K562 (cell line): Measurements from ENCODE around the gene USP24. TPM values are rescaled to one million over a fixed set of nuclear protein-coding genes. Genes with fewer than 3 reads are reported as not detected.

Source experiments
- ATAC-seq: fragments of 200-7000 bp; cut with Tn5 transposase; 3 replicates; pipeline ENCODE4 v1.9.1; 2020; ENCODE audit warnings: moderate library complexity
- BruUV-seq: library from RNA; stranded (reverse); fragments of 400-500 nt; replicated peaks from 2 replicates; lab custom pipeline; 2021; lab: Mats Ljungman, UMichigan
- CTCF ChIA-PET: fragments of 300-600 bp; formaldehyde crosslinking; extraction: SDS; loops from one replicate; lab custom pipeline; 2021; ENCODE audit warnings: low intra/inter-chr PET ratio; lab: Yijun Ruan, JAX
- POLR2A ChIA-PET: fragments of 300-600, 350-650 bp; sonication (Branson Sonifier 250); formaldehyde crosslinking; extraction: SDS; loops from one replicate; lab custom pipeline; 2021; ENCODE audit warnings: antibody characterized with exemption, inconsistent platforms; lab: Yijun Ruan, JAX
- DNase-seq, 4 experiments: peaks; one replicate each; pipeline versions ENCODE4 v3.0.0 to v3.0.0-alpha.2; 2011 to 2018; ENCODE audit warnings: low spot score in 3 of 4, mixed read lengths in 3 of 4; ENCODE audit errors: extremely low read depth in 1 of 4
- FAIRE-seq: peaks from 2 replicates; lab custom pipeline; 2011; peaks lifted over from hg19 to GRCh38; lab: Jason Lieb, UNC
- H2AFZ ChIP-seq: 2 replicates; pipeline ENCODE4 v1.6.0; 2011; ENCODE audit warnings: low read depth, low read length, control low read depth, inconsistent platforms
- H3K27ac ChIP-seq: fragments of 200-600 bp; 3 replicates; pipeline ENCODE4 v1.8.0; 2011; ENCODE audit warnings: low read depth, mild to moderate bottlenecking, control low read depth, inconsistent platforms, low read length, moderate library complexity, mixed read lengths; ENCODE audit errors: extremely low read depth
- H3K27me3 ChIP-seq, 2 experiments: fragments of 300-600 bp in 1 of 2; 2 replicates in 1 of 2; 3 replicates in 1 of 2; pipeline versions ENCODE4 v1.6.0 to v1.8.0; 2011; ENCODE audit warnings: inconsistent platforms in 2 of 2, low read length in 2 of 2, mild to moderate bottlenecking in 1 of 2, mixed read lengths in 1 of 2, moderate library complexity in 1 of 2; ENCODE audit not compliant: control insufficient read depth in 2 of 2, insufficient read depth in 2 of 2
- H3K36me3 ChIP-seq: fragments of 300-600 bp; 3 replicates; pipeline ENCODE4 v1.8.0; 2011; ENCODE audit warnings: mild to moderate bottlenecking, low read length, inconsistent platforms; ENCODE audit not compliant: control insufficient read depth, insufficient read depth
- H3K4me1 ChIP-seq, 2 experiments: fragments of 200-600 bp in 1 of 2; replicated peaks in 1 of 2; 2 replicates in 1 of 2; 3 replicates in 1 of 2; pipeline versions ENCODE4 v1.5.1 to v1.8.0; 2011; ENCODE audit warnings: inconsistent platforms in 2 of 2, low read length in 2 of 2, mild to moderate bottlenecking in 1 of 2, mixed read lengths in 1 of 2, moderate library complexity in 1 of 2; ENCODE audit not compliant: control insufficient read depth in 2 of 2, insufficient read depth in 2 of 2
- H3K4me2 ChIP-seq: 2 replicates; pipeline ENCODE4 v1.6.1; 2011; ENCODE audit warnings: low read length, control low read depth, inconsistent platforms, mixed read lengths; ENCODE audit not compliant: insufficient read depth
- H3K4me3 ChIP-seq: fragments of 200-600 bp; sonication (generic), shearing (Covaris generic); 2 replicates; pipeline ENCODE4 v1.5.1; 2016; ENCODE audit warnings: control low read depth, inconsistent platforms
- H3K79me2 ChIP-seq: fragments of 200-600 bp; 3 replicates; pipeline ENCODE4 v1.8.0; 2011; ENCODE audit warnings: low read length, inconsistent platforms; ENCODE audit not compliant: control insufficient read depth, insufficient read depth
- H3K9ac ChIP-seq, 2 experiments: 2 replicates each; pipeline versions ENCODE4 v1.6.0 to v1.6.1; 2011; ENCODE audit warnings: low read depth in 2 of 2, low read length in 2 of 2, control low read depth in 1 of 2, inconsistent platforms in 1 of 2, mild to moderate bottlenecking in 1 of 2, mixed read lengths in 1 of 2; ENCODE audit not compliant: insufficient read depth in 1 of 2
- H3K9me1 ChIP-seq: one replicate; pipeline ENCODE4 v1.6.0; 2011; ENCODE audit warnings: inconsistent platforms, mild to moderate bottlenecking, low read length, moderate library complexity; ENCODE audit not compliant: control insufficient read depth, insufficient read depth
- H3K9me3 ChIP-seq: replicated peaks from 2 replicates; pipeline ENCODE4 v1.5.1; 2011; ENCODE audit warnings: low read depth, low read length, inconsistent platforms; ENCODE audit not compliant: control insufficient read depth, insufficient read depth
- H4K20me1 ChIP-seq: replicated peaks from 2 replicates; pipeline ENCODE4 v1.6.1; 2011; ENCODE audit warnings: low read length, inconsistent platforms, mixed read lengths; ENCODE audit not compliant: control insufficient read depth, insufficient read depth
- CBX8 ChIP-seq: fragments of 200-600 bp; sonication (generic); IDR thresholded peaks from 2 replicates; pipeline ENCODE4 v1.6.1; 2012; ENCODE audit warnings: borderline replicate concordance, mixed run types, low read depth, mild to moderate bottlenecking, moderate library complexity, mixed read lengths, low read length, control low read depth, inconsistent platforms; ENCODE audit not compliant: poor library complexity, severe bottlenecking; ENCODE audit errors: extremely low read depth
- CEBPB ChIP-seq: fragments of 450-650 bp; IDR thresholded peaks from 2 replicates; pipeline ENCODE4 v1.6.1; 2016; ENCODE audit warnings: missing genetic modification characterization, missing compliant biosample characterization
- CEBPG ChIP-seq, 3 experiments: fragments of 200-800 bp in 1 of 3; sonication (Bioruptor generic) in 1 of 3; sonication (generic) in 1 of 3; formaldehyde crosslinking in 1 of 3; IDR thresholded peaks in 2 of 3; conservative IDR thresholded peaks in 1 of 3; 2 replicates each; pipeline versions ENCODE4 v1.6.1 to v1.8.0; 2016 to 2022; ENCODE audit warnings: missing compliant biosample characterization in 2 of 3, missing genetic modification characterization in 2 of 3, mild to moderate bottlenecking in 1 of 3, missing genetic modification reagents in 1 of 3
- CTCF ChIP-seq, 3 experiments: IDR thresholded peaks in 2 of 3; conservative IDR thresholded peaks in 1 of 3; 2 replicates each; pipeline ENCODE4 v1.5.1; 2011 to 2012; ENCODE audit warnings: low read length in 3 of 3, mild to moderate bottlenecking in 3 of 3, control low read depth in 2 of 3, improper control_type of control experiment in 1 of 3, inconsistent platforms in 1 of 3, low read depth in 1 of 3, mixed read lengths in 1 of 3, moderate library complexity in 1 of 3; ENCODE audit not compliant: insufficient read depth in 2 of 3
- ELF4 ChIP-seq: fragments of 450-650 bp; formaldehyde crosslinking; IDR thresholded peaks from 2 replicates; pipeline ENCODE4 v1.4.0; 2022; ENCODE audit warnings: missing genetic modification characterization
- HMG20A ChIP-seq: fragments of 450-650 bp; formaldehyde crosslinking; conservative IDR thresholded peaks from 2 replicates; pipeline ENCODE4 v1.4.0; 2020; ENCODE audit warnings: mild to moderate bottlenecking, mixed read lengths
- KLF6 ChIP-seq: fragments of 250-450 bp; sonication (Bioruptor Pico); IDR thresholded peaks from 2 replicates; pipeline ENCODE4 v1.4.0; 2020; ENCODE audit warnings: mild to moderate bottlenecking, moderate library complexity, borderline replicate concordance
- RAD21 ChIP-seq, 2 experiments: fragments of 250-450 bp in 1 of 2; fragments of 450-650 bp in 1 of 2; sonication (Bioruptor Pico) in 1 of 2; formaldehyde crosslinking in 1 of 2; IDR thresholded peaks in 1 of 2; conservative IDR thresholded peaks in 1 of 2; 2 replicates each; pipeline versions ENCODE4 v1.4.0 to v1.8.0; 2020 to 2022; ENCODE audit warnings: mild to moderate bottlenecking in 2 of 2, moderate library complexity in 1 of 2
- ZNF316 ChIP-seq: fragments of 450-650 bp; IDR thresholded peaks from 2 replicates; pipeline ENCODE4 v1.6.1; 2016
- WGBS: fragments of 100-300 bp; shearing (Covaris generic); methylation state at CpG from one replicate; pipeline ENCODE4 v1.1.6; 2016; ENCODE audit warnings: low coverage, mixed read lengths; ENCODE audit not compliant: insufficient coverage; ENCODE audit errors: missing lambda C conversion rate; 5-methylcytosine and 5-hydroxymethylcytosine counted together
- in situ Hi-C: fragments of 300-500 bp; cut with MboI; formaldehyde crosslinking; loops from 4 replicates; pipeline ENCODE4 v1.15.0; 2018; ENCODE audit warnings: inconsistent platforms, mixed read lengths
- intact Hi-C: fragments of 100-400 bp; cut with micrococcal nuclease; formaldehyde crosslinking; loops from 2 replicates; pipeline ENCODE4 v1.14.2; 2022
- polyA plus RNA-seq, 8 experiments: library from polyadenylated mRNA; depleted of rRNA in 4 of 8; stranded (reverse) in 5 of 8; unstranded in 3 of 8; fragments of >200 nt; fragmentation: Nextera tagmentation in 2 of 8; fragmentation: Illumina TruSeq in 1 of 8; extraction: Ambion mirVana in 2 of 8; extraction: Trizol in 1 of 8; gene quantifications; 2 replicates each; pipeline versions ENCODE4 v1.2.1 to v1.2.3, GENCODE V29; 2011 to 2014; ENCODE audit warnings: inconsistent platforms in 1 of 8, missing spikeins in 1 of 8
- total RNA-seq, 7 experiments: library from RNA; depleted of rRNA in 6 of 7; stranded (reverse); fragments of >200 nt in 6 of 7; fragmentation: Illumina TruSeq in 2 of 7; extraction: Trizol in 2 of 7; gene quantifications; 2 replicates each; pipeline versions ENCODE4 v1.2.1 to v1.2.3, GENCODE V29; 2011 to 2021; ENCODE audit warnings: low replicate concordance in 1 of 7

USP24 gene
- total and polyA plus RNA-seq, 9 of the 15 experiments (the other 6 are each of a cell fraction or from before 2014, with no cell fraction given): 7.7 to 62.6 (median 36.8) TPM

DNA sequence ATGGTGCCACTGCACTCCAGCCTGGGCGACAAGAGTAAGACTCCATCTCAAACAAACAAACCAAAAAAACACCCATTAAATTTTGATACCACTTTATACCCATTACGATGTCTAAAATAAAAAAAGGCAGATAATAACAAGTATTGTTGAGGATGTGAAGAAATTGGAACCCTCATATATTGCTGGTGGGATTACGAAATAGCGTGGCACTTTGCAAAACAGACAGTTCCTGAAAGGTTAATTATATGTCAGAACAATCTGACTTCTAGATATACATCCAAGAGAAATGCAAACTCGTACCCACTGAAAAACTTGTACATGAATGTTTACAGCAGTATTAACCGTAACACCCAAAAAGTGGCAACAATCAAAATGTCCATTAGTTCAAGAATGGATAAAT, 70.3 kb downstream of the USP24 start:
- FAIRE-seq (no peak), DNase-seq (no peak)
- Histone ChIP-seq H3K27ac (no peak overlapping the region), H2AFZ (no peak overlapping the region), H3K79me2 (no peaks in the 10 kb centered on the region), H4K20me1 (no peaks in the 10 kb centered on the region), H3K36me3 (peaks cover 91% of the 10 kb centered on the region), H3K4me1 (peaks cover 0 to 9% of the 10 kb centered on the region in 2 experiments; a peak in 2 of 5 replicates), H3K27me3 (no peaks in the 10 kb centered on the region), H3K4me3 (no peak overlapping the region), H3K9ac (no peak overlapping the region)
- 97% methylated on average over 6 of the region's 6 CpGs for WGBS
- intact Hi-C loops: no loop called here
- POLR2A ChIA-PET: no interaction called here
- in situ Hi-C loops: loop anchor here (5.0 to 25.0 kb wide), 2 partner anchors 132 to 1442 kb away; partner anchors contain the start of gene PLPP3
- BruUV-seq: no TSS peak
- no peak for TF ChIP-seq KLF6 (CRISPR knock-in tag)
- TF ChIP-seq CEBPG (CRISPR knock-in tag; IDR thresholded peaks at IDR 0.05): no peak
- peak in 1 of 2 experiments; percentile 58; a peak in 1 of 4 replicates for TF ChIP-seq CEBPG (tag; conservative IDR thresholded peaks at IDR 0.05 in 1 of 2, IDR thresholded peaks at IDR 0.05 in 1 of 2)
- TF ChIP-seq ELF4 (CRISPR knock-in tag): no peak
- peak; percentile 69 for TF ChIP-seq CEBPB (tag)
- TF ChIP-seq, all 486 proteins: peak for 2
- Histone ChIP-seq H3K9me1 (no peaks in the 10 kb centered on the region), H3K9me3 (no peaks in the 10 kb centered on the region), H3K4me2 (no peak overlapping the region)
- no peak for ATAC-seq
- CTCF ChIA-PET: no interaction called here

- H3K9ac ChIP-seq: no peak overlapping the region
- H3K27me3 ChIP-seq: no peaks in the 10 kb centered on the region
- H3K27ac ChIP-seq: no peak overlapping the region
- DNase-seq (peak; percentile 25 to 53 (median 42)), ATAC-seq (peak; percentile 90), FAIRE-seq (peak; percentile 81)
- peaks cover 0 to 7% of the 10 kb centered on the region in 2 experiments; a peak in 2 of 5 replicates for H3K4me1 ChIP-seq
- no peaks in the 10 kb centered on the region for H3K9me3 ChIP-seq
- intact Hi-C loops (no loop called here), in situ Hi-C loops (loop anchor here (5.0 to 25.0 kb wide), 2 partner anchors 134 to 1444 kb away; partner anchors contain the start of gene PLPP3)
- CTCF ChIA-PET: interaction anchor here (0.7 to 1.0 kb wide), 3 partner anchors 13 to 367 kb away, joined by 3 read pairs; no protein-coding TSS in a partner anchor
- no peaks in the 10 kb centered on the region for H4K20me1 ChIP-seq
- no peak overlapping the region for H2AFZ ChIP-seq
- H3K9me1 ChIP-seq: no peaks in the 10 kb centered on the region
- no peaks in the 10 kb centered on the region for H3K79me2 ChIP-seq
- POLR2A ChIA-PET: interaction anchor here (0.6 to 1.3 kb wide), 7 partner anchors 8 to 1468 kb away, joined by 3 to 5 read pairs (median 4); no protein-coding TSS in a partner anchor
- 77% methylated on average over 3 of the region's 3 CpGs for whole genome bisulfite sequencing
- H3K36me3 ChIP-seq: peaks cover 94% of the 10 kb centered on the region
- H3K4me2 ChIP-seq: no peak overlapping the region
- no TSS peak for BruUV-seq
- H3K4me3 ChIP-seq: no peak overlapping the region
- TF ChIP-seq ZNF316 (0 out of 2 replicates have a peak, but pooled peaks have one; percentile 28), RAD21 (CRISPR knock-in tag; conservative IDR thresholded peaks at IDR 0.05 in 1 of 2, IDR thresholded peaks at IDR 0.05 in 1 of 2) (peak in 1 of 2 experiments; percentile 59; a peak in 2 of 4 replicates), HMG20A (CRISPR knock-in tag) (no peak), CTCF (IDR thresholded peaks at IDR 0.05 in 2 of 3, conservative IDR thresholded peaks at IDR 0.05 in 1 of 3; ENCODE audit: insufficient read depth in 2 of 3, low read depth in 1 of 3, low read length in 3 of 3) (peak; percentile 46 to 95 (median 64); a peak in 5 of 6 replicates), CBX8 (no peak)
Measured at GRCh38 chr1:55143684-55144083, 71.5 kb downstream of the USP24 start.
